ENCODE data around the gene ALOX12B. TPM values are rescaled to one million over a fixed set of nuclear protein-coding genes. Genes with fewer than 3 reads are reported as not detected.

ALOX12B gene
- total and polyA plus RNA-seq, 11 donors: not detected

DNA sequence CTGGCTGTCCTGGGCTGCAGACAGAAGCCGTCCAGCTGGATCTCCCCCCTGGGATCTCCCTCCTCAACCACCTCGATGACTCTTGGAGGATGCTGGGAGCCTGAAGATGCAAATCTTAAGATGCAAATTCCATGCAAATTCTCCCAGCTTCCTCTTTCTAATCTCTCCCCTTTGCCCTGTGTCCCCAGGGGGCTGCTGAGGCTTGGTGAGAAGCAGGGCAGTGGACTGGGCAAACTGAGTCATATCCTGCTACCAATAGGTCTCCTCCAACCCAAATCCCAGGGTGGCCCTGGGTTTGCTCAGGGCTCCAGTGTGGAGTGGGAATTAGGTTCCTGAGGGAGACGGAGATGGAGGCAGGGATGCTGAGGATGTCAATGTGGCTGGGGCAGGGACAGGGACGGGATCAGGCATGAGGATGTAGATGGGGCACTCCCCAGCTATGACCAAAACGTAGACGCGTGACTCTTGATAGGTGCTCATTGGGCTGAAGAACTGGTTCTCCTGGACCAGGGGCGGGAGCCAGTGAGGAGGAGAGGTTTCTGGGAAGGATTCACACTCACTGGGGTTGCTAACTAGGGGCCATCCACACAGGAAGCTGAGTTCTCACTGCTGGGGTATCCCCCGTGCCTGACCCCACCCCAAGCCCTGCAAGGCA lies 3.6 kb upstream of the ALOX12B start:
- Histone ChIP-seq H3K27me3 (peaks cover 0 to 52% (median 14%) of the 10 kb centered on the region in 9 donors), H3K4me1 (no peaks in the 10 kb centered on the region), H3K27ac (no peak overlapping the region), H3K4me3 (no peak overlapping the region), H3K9me3 (no peaks in the 10 kb centered on the region), H3K36me3 (no peaks in the 10 kb centered on the region)
- DNase-seq (peak in 1 of 5 donors; percentile 14), ATAC-seq (no peak)
- intact Hi-C loops (cut with DNase I): loop anchor here in 1 of 10 donors (10.0 kb wide), 1 partner anchor 204 kb away; the partner anchor contains the start of gene SLC25A35
- 39 to 53% (median 42%) methylated on average over 9 of the region's 9 CpGs for WGBS, 4 donors
- TF ChIP-seq POLR2A (IDR thresholded peaks at IDR 0.05): no peak
- TF ChIP-seq, protein P1, sequence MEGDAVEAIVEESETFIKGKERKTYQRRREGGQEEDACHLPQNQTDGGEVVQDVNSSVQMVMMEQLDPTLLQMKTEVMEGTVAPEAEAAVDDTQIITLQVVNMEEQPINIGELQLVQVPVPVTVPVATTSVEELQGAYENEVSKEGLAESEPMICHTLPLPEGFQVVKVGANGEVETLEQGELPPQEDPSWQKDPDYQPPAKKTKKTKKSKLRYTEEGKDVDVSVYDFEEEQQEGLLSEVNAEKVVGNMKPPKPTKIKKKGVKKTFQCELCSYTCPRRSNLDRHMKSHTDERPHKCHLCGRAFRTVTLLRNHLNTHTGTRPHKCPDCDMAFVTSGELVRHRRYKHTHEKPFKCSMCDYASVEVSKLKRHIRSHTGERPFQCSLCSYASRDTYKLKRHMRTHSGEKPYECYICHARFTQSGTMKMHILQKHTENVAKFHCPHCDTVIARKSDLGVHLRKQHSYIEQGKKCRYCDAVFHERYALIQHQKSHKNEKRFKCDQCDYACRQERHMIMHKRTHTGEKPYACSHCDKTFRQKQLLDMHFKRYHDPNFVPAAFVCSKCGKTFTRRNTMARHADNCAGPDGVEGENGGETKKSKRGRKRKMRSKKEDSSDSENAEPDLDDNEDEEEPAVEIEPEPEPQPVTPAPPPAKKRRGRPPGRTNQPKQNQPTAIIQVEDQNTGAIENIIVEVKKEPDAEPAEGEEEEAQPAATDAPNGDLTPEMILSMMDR (IDR thresholded peaks at IDR 0.05): no peak

DNA sequence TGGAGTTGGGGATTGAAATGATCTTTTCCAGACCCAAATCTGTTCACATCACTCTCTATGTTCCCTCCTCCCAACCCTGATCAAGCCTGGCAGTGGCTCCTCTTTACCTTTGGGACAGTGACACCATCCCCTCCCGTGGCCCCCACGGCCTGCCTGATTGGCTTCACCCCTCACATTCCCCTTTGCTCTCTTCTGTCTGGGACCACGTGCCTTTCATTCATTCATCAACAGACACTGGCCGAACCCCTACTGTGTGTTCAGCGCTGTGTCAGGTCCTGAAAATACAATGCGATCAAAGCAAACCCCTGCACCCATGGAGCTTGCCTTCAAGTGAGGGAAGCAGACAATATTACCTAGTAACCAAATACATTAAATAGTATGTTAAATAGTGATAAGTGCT lies 2.2 kb upstream of the ALOX12B start:
- DNase-seq: peak in 1 of 5 donors; percentile 39

DNA sequence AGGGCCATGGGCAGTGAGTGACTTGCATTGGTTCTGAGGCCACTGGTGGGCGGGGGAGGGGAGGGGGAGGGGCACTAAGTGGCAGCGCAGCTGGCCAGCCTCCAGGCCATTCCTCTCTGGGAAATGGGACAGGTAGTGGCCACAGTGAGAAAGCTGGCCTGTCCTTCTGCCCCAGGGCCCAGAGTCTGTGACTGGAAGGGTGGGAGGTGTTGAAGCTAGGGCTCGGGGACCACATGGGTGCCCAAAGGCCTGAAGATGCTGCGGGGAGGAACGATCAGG lies 375 bp upstream of the ALOX12B start:
- peak in 1 of 5 donors; percentile 18 for DNase-seq
- Histone ChIP-seq H3K27me3 (peaks cover 0 to 60% (median 22%) of the 10 kb centered on the region in 9 donors), H3K4me1 (no peaks in the 10 kb centered on the region), H3K9me3 (no peaks in the 10 kb centered on the region), H3K36me3 (no peaks in the 10 kb centered on the region), H3K4me3 (no peak overlapping the region), H3K27ac (no peak overlapping the region)
- intact Hi-C loops (cut with DNase I): loop anchor here in 4 of 10 donors (10.0 kb wide), 2 partner anchors 207 to 217 kb away; partner anchors contain the start of gene SLC25A35 (in 2 of the 4)
- 63 to 85% (median 70%) methylated on average over 3 to 5 of the region's 5 CpGs for WGBS, 4 donors
- no peak for TF ChIP-seq POLR2A (IDR thresholded peaks at IDR 0.05)
- TF ChIP-seq, protein P1 (IDR thresholded peaks at IDR 0.05): no peak
- ATAC-seq: no peak

More for the DNA sequence above, 2.2 kb upstream of the ALOX12B start:
- H3K9me3 ChIP-seq: no peaks in the 10 kb centered on the region
- no peak overlapping the region for H3K27ac ChIP-seq
- intact Hi-C loops (cut with DNase I): loop anchor here in 5 of 10 donors (10.0 kb wide), 2 partner anchors 205 to 215 kb away; partner anchors contain the start of gene SLC25A35 (in 3 of the 5)
- H3K36me3 ChIP-seq: no peaks in the 10 kb centered on the region
- no peak for ATAC-seq
- H3K4me3 ChIP-seq: no peak overlapping the region
- 62 to 72% (median 70%) methylated on average over 6 of the region's 6 CpGs for WGBS, 4 donors
- H3K4me1 ChIP-seq: no peaks in the 10 kb centered on the region
- TF ChIP-seq POLR2A (IDR thresholded peaks at IDR 0.05): no peak
- TF ChIP-seq, protein P1 (IDR thresholded peaks at IDR 0.05): no peak
- H3K27me3 ChIP-seq: peaks cover 0 to 48% (median 14%) of the 10 kb centered on the region in 9 donors

DNA sequence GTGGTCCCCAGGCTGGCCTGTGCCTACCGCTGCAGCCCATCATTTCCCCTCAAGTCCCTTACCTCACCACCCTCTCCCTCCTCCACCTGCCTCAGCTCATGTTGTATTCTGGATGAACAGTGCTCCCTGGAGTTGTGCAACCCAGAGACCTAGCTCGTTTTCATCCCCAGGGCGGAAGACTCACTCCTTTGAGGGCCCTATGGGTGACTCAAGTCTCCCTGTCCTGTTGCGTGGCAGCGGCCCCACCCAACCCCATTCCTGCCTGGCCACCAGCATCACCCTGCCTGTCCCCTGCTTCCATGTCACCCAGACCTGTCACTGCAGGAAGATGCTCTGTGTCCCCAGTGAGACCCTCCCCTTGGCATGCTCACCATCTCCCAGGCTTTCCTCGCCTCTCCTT lies 3.3 kb downstream of the ALOX12B start:
- no peaks in the 10 kb centered on the region for H3K36me3 ChIP-seq
- no peak overlapping the region for H3K27ac ChIP-seq
- DNase-seq (peak in 1 of 5 donors; percentile 40), ATAC-seq (no peak)
- 83 to 91% (median 88%) methylated on average over 6 of the region's 6 CpGs for WGBS, 4 donors
- H3K27me3 ChIP-seq: peaks cover 1 to 70% (median 30%) of the 10 kb centered on the region in 9 donors
- H3K4me1 ChIP-seq: peaks cover 0 to 15% (median 10%) of the 10 kb centered on the region in 12 donors
- H3K4me3 ChIP-seq: no peak overlapping the region
- TF ChIP-seq POLR2A (IDR thresholded peaks at IDR 0.05): no peak
- TF ChIP-seq, protein P1 (IDR thresholded peaks at IDR 0.05): no peak
- intact Hi-C loops (cut with DNase I): loop anchor here in 7 of 10 donors (5.0 to 10.0 kb wide), 4 partner anchors 33 to 221 kb away; partner anchors contain the start of genes ALOXE3 (in 3 of the 7) and SLC25A35 (in 2 of the 7)
- no peaks in the 10 kb centered on the region for H3K9me3 ChIP-seq

Measured in heart left ventricle (tissue), 16 donors.